Endothelial cell of umbilical vein (primary cell): ENCODE results near the gene SLC4A11. TPM values are rescaled to one million over a fixed set of nuclear protein-coding genes. Genes with fewer than 3 reads are reported as not detected.

ENCODE experiments used
- BruUV-seq: library from RNA; stranded (reverse); fragments of 400-500 nt; replicated peaks from 2 replicates; lab custom pipeline; 2021; lab: Mats Ljungman, UMichigan
- CTCF ChIA-PET: fragments of 300-600, 350-600 bp; sonication (Branson Sonifier 250); formaldehyde crosslinking; loops from one replicate; lab custom pipeline; 2021; ENCODE audit warnings: antibody characterized with exemption, inconsistent platforms; lab: Charles Lee
- POLR2A ChIA-PET: fragments of 300-600, 350-600 bp; sonication (Branson Sonifier 250); formaldehyde crosslinking; loops from one replicate; lab custom pipeline; 2021; ENCODE audit warnings: antibody characterized with exemption, inconsistent platforms; lab: Charles Lee
- DNase-seq: peaks from one replicate; pipeline ENCODE4 v3.0.0-alpha.2; 2011; ENCODE audit warnings: low read depth, low spot score
- FAIRE-seq: peaks from 2 replicates; lab custom pipeline; 2011; peaks lifted over from hg19 to GRCh38; lab: Jason Lieb, UNC
- H2AFZ ChIP-seq: 2 replicates; pipeline ENCODE4 v1.6.0; 2012; ENCODE audit warnings: low read depth, low read length, control low read depth, inconsistent platforms
- H3K27ac ChIP-seq: 2 replicates; pipeline ENCODE4 v1.5.1; 2011; ENCODE audit warnings: low read depth, mild to moderate bottlenecking, control low read depth, low read length, moderate library complexity; ENCODE audit not compliant: insufficient read depth
- H3K27me3 ChIP-seq, 2 experiments: 2 replicates each; pipeline versions ENCODE4 v1.6.0 to v1.6.1; 2011; ENCODE audit warnings: low read length in 2 of 2, mixed read lengths in 1 of 2; ENCODE audit not compliant: control insufficient read depth in 2 of 2, insufficient read depth in 2 of 2
- H3K36me3 ChIP-seq, 2 experiments: 2 replicates in 1 of 2; 3 replicates in 1 of 2; pipeline ENCODE4 v1.5.1; 2011; ENCODE audit warnings: low read length in 2 of 2, mild to moderate bottlenecking in 1 of 2, moderate library complexity in 1 of 2; ENCODE audit not compliant: control insufficient read depth in 2 of 2, insufficient read depth in 2 of 2; ENCODE audit errors: extremely low read depth in 1 of 2
- H3K4me1 ChIP-seq: 3 replicates; pipeline ENCODE4 v1.5.1; 2011; ENCODE audit warnings: mild to moderate bottlenecking, low read length; ENCODE audit not compliant: control insufficient read depth, insufficient read depth; ENCODE audit errors: extremely low read depth
- H3K4me2 ChIP-seq: 2 replicates; pipeline ENCODE4 v1.6.1; 2011; ENCODE audit warnings: low read length, control low read depth, mixed read lengths; ENCODE audit not compliant: insufficient read depth
- H3K4me3 ChIP-seq, 3 experiments: fragments of 200-600 bp in 1 of 3; sonication (generic), shearing (Covaris generic) in 1 of 3; replicated peaks in 1 of 3; 2 replicates each; pipeline ENCODE4 v1.5.1; 2011 to 2016; ENCODE audit warnings: control low read depth in 3 of 3, low read length in 3 of 3, mild to moderate bottlenecking in 2 of 3, inconsistent platforms in 1 of 3, low read depth in 1 of 3, moderate library complexity in 1 of 3; ENCODE audit not compliant: insufficient read depth in 1 of 3
- H3K79me2 ChIP-seq: 2 replicates; pipeline ENCODE4 v1.6.0; 2012; ENCODE audit warnings: low read length, inconsistent platforms; ENCODE audit not compliant: control insufficient read depth, insufficient read depth
- H3K9ac ChIP-seq: replicated peaks from 2 replicates; pipeline ENCODE3; 2011; ENCODE audit warnings: low read length, control low read depth; ENCODE audit not compliant: insufficient read depth; ENCODE audit errors: extremely low read depth
- H3K9me1 ChIP-seq: replicated peaks from 3 replicates; pipeline ENCODE4 v1.6.0; 2011; ENCODE audit warnings: mild to moderate bottlenecking, low read length; ENCODE audit not compliant: control insufficient read depth, insufficient read depth; ENCODE audit errors: extremely low read depth
- H3K9me3 ChIP-seq: replicated peaks from 2 replicates; pipeline ENCODE4 v1.5.1; 2012; ENCODE audit warnings: low read length, inconsistent platforms; ENCODE audit not compliant: control insufficient read depth, insufficient read depth
- H4K20me1 ChIP-seq: replicated peaks from 2 replicates; pipeline ENCODE3; 2011; ENCODE audit warnings: mild to moderate bottlenecking, low read length; ENCODE audit not compliant: control insufficient read depth, insufficient read depth; ENCODE audit errors: extremely low read depth
- EZH2 ChIP-seq: IDR thresholded peaks from 2 replicates; pipeline ENCODE4 v1.6.1; 2012; ENCODE audit warnings: borderline replicate concordance, low read depth, mild to moderate bottlenecking, moderate library complexity, low read length, inconsistent platforms; ENCODE audit not compliant: severe bottlenecking
- FOS ChIP-seq: IDR thresholded peaks from 2 replicates; pipeline ENCODE4 v1.6.1; 2011; ENCODE audit warnings: mild to moderate bottlenecking, low read length, moderate library complexity, borderline replicate concordance; ENCODE audit not compliant: insufficient read depth
- GATA2 ChIP-seq: IDR thresholded peaks from 2 replicates; pipeline ENCODE4 v1.7.0; 2011; ENCODE audit warnings: low read depth, mild to moderate bottlenecking, moderate library complexity, mixed read lengths, low read length; ENCODE audit not compliant: insufficient read length, insufficient read depth
- JUN ChIP-seq: IDR thresholded peaks from 2 replicates; pipeline ENCODE4 v1.6.1; 2011; ENCODE audit warnings: borderline replicate concordance, low read depth; ENCODE audit not compliant: insufficient read length, insufficient read depth
- MYC ChIP-seq: IDR thresholded peaks from one replicate; pipeline ENCODE4 v1.6.1; 2011; ENCODE audit warnings: mild to moderate bottlenecking, low read depth, low read length
- POLR2A ChIP-seq: IDR thresholded peaks from 2 replicates; pipeline ENCODE4 v1.6.1; 2012; ENCODE audit warnings: low read depth, mild to moderate bottlenecking, control low read depth, low read length
- POLR2AphosphoS5 ChIP-seq: IDR thresholded peaks from 2 replicates; pipeline ENCODE4 v1.6.1; 2012; ENCODE audit warnings: low read depth, mild to moderate bottlenecking, control low read depth, low read length, moderate library complexity; ENCODE audit not compliant: insufficient read depth
- dilution Hi-C: fragments of 300-500 bp; cut with MboI; formaldehyde crosslinking; loops from one replicate; pipeline ENCODE4 v1.15.0; 2019; ENCODE audit warnings: low sequenced_read_pairs; ENCODE audit not compliant: extremely low pct_ligation_motif_present
- intact Hi-C: fragments of 100-400 bp; cut with micrococcal nuclease; formaldehyde crosslinking; loops from one replicate; pipeline ENCODE4 v1.10.0; 2022
- polyA plus RNA-seq, 4 experiments: library from polyadenylated mRNA; depleted of rRNA in 3 of 4; stranded (reverse) in 3 of 4; unstranded in 1 of 4; fragments of >200 nt; gene quantifications; 2 replicates each; pipeline versions ENCODE4 v1.2.1 to v1.2.3, GENCODE V29; 2011 to 2012; ENCODE audit warnings: missing spikeins in 1 of 4
- total RNA-seq: library from RNA; stranded (reverse); gene quantifications from 2 replicates; pipeline ENCODE4 v1.2.3, GENCODE V29; 2021
- TF ChIP-seq, protein P1 (sequence below): IDR thresholded peaks from 2 replicates; pipeline ENCODE4 v1.6.1; 2011; ENCODE audit not compliant: insufficient read depth, insufficient read length
- TF ChIP-seq, protein P2 (sequence below), 2 donors: IDR thresholded peaks; 1 replicate in 1 of 2; 2 replicates in 1 of 2; pipeline ENCODE4 v1.5.1; 2011; ENCODE audit warnings: low read length in 2 of 2, mild to moderate bottlenecking in 2 of 2, moderate library complexity in 2 of 2, control low read depth in 1 of 2, inconsistent platforms in 1 of 2, low read depth in 1 of 2; ENCODE audit not compliant: insufficient read depth in 1 of 2; ENCODE audit errors: extremely low read depth in 1 of 2

Gene SLC4A11
- total and polyA plus RNA-seq, 2 donors (not counting 3 experiments of a cell fraction or from before 2014, with no cell fraction given): 5.7 to 10.2 TPM

- dilution Hi-C loops (no loop called here), intact Hi-C loops (no loop called here)
- peak within 1 kb of the TSS; percentile 67 to 75 (median 68) for H3K4me3 ChIP-seq
- no peaks in the 10 kb centered on the region for H4K20me1 ChIP-seq
- H3K9me3 ChIP-seq: no peaks in the 10 kb centered on the region
- H3K4me2 ChIP-seq: peak within 1 kb of the TSS; percentile 89
- H3K27ac ChIP-seq: peak within 1 kb of the TSS; percentile 34
- BruUV-seq: no TSS peak
- H3K36me3 ChIP-seq: peaks cover 0 to 2% of the 10 kb centered on the region in 2 experiments
- peak; percentile 93 for TF ChIP-seq MYC
- TF ChIP-seq GATA2: no peak
- peak; percentile 51 for TF ChIP-seq POLR2AphosphoS5
- TF ChIP-seq POLR2A: peak; percentile 34
- TF ChIP-seq, protein P1, sequence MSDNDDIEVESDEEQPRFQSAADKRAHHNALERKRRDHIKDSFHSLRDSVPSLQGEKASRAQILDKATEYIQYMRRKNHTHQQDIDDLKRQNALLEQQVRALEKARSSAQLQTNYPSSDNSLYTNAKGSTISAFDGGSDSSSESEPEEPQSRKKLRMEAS: peak; percentile 67
- no peak for TF ChIP-seq FOS
- TF ChIP-seq, protein P2, sequence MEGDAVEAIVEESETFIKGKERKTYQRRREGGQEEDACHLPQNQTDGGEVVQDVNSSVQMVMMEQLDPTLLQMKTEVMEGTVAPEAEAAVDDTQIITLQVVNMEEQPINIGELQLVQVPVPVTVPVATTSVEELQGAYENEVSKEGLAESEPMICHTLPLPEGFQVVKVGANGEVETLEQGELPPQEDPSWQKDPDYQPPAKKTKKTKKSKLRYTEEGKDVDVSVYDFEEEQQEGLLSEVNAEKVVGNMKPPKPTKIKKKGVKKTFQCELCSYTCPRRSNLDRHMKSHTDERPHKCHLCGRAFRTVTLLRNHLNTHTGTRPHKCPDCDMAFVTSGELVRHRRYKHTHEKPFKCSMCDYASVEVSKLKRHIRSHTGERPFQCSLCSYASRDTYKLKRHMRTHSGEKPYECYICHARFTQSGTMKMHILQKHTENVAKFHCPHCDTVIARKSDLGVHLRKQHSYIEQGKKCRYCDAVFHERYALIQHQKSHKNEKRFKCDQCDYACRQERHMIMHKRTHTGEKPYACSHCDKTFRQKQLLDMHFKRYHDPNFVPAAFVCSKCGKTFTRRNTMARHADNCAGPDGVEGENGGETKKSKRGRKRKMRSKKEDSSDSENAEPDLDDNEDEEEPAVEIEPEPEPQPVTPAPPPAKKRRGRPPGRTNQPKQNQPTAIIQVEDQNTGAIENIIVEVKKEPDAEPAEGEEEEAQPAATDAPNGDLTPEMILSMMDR (IDR thresholded peaks at IDR 0.05; ENCODE audit: extremely low read depth in 1 of 2, insufficient read depth in 1 of 2, low read depth in 1 of 2, low read length in 2 of 2): no peak
- no peak for TF ChIP-seq EZH2
- TF ChIP-seq JUN: no peak
- no peaks in the 10 kb centered on the region for H3K27me3 ChIP-seq
- FAIRE-seq: peak; percentile 43
- DNase-seq: peak; percentile 40
- peaks cover 24% of the 10 kb centered on the region for H3K79me2 ChIP-seq
- no peaks in the 10 kb centered on the region for H3K9me1 ChIP-seq
- ChIA-PET CTCF (interaction anchor here (1.0 to 1.7 kb wide), 5 partner anchors 9 to 107 kb away, joined by 3 to 5 read pairs (median 3); partner anchors contain the start of gene SLC4A11), POLR2A (no interaction called here)
- peaks cover 14% of the 10 kb centered on the region for H3K4me1 ChIP-seq
- peak within 1 kb of the TSS; percentile 87 for H2AFZ ChIP-seq
- peak within 1 kb of the TSS; percentile 70 for H3K9ac ChIP-seq
Measured at GRCh38 chr20:3209257-3209945, 29.6 kb downstream of the SLC4A11 start, which contains the start of gene ITPA. TSS of gene ITPA (plus strand) at chr20:3209498. CDS start at chr20:3209552, 54 bp downstream.
